Neutrophil (primary cell): ENCODE results near the gene ALDH5A1.

Experiments used
- H3K27ac ChIP-seq: fragments of 200-600 bp; sonication (generic); 2 replicates; pipeline ENCODE4 v1.5.1; 2016; ENCODE audit warnings: mild to moderate bottlenecking, moderate library complexity
- H3K27me3 ChIP-seq: fragments of 200-600 bp; sonication (generic); 2 replicates; pipeline ENCODE4 v1.6.0; 2016; ENCODE audit warnings: mild to moderate bottlenecking
- H3K36me3 ChIP-seq: fragments of 200-600 bp; sonication (generic); 2 replicates; pipeline ENCODE4 v1.5.1; 2017
- H3K4me1 ChIP-seq, 2 experiments: fragments of 200-600 bp in 1 of 2; sonication (generic) in 1 of 2; 1 replicate in 1 of 2; 2 replicates in 1 of 2; pipeline versions ENCODE4 v1.5.1 to v1.6.1; 2013 to 2016; ENCODE audit warnings: low read depth in 1 of 2, low read length in 1 of 2, mild to moderate bottlenecking in 1 of 2, moderate library complexity in 1 of 2; ENCODE audit not compliant: control insufficient read depth in 1 of 2, insufficient read depth in 1 of 2
- H3K4me3 ChIP-seq, 2 experiments: fragments of 200-600 bp in 1 of 2; sonication (generic) in 1 of 2; 1 replicate in 1 of 2; 2 replicates in 1 of 2; pipeline ENCODE4 v1.5.1; 2013 to 2016; ENCODE audit warnings: low read depth in 1 of 2, low read length in 1 of 2, mild to moderate bottlenecking in 1 of 2, moderate library complexity in 1 of 2
- H3K9me3 ChIP-seq: fragments of 200-600 bp; sonication (generic); 2 replicates; pipeline ENCODE4 v1.5.1; 2016
- CTCF ChIP-seq: fragments of 200-600 bp; sonication (generic); IDR thresholded peaks from 2 replicates; pipeline ENCODE4 v1.5.1; 2016; ENCODE audit warnings: antibody characterized with exemption

ALDH5A1 gene

GRCh38 chr6:24451581-24452388 is 43.0 kb upstream of the ALDH5A1 start:
- Histone ChIP-seq H3K9me3 (no peaks in the 10 kb centered on the region), H3K27ac (no peak overlapping the region), H3K36me3 (no peaks in the 10 kb centered on the region), H3K4me1 (peaks cover 26% of the 10 kb centered on the region in 2 experiments), H3K27me3 (no peaks in the 10 kb centered on the region), H3K4me3 (no peak overlapping the region)
- no peak for TF ChIP-seq CTCF

GRCh38 chr6:24453921-24454320 is 40.8 kb upstream of the ALDH5A1 start:
- Histone ChIP-seq H3K36me3 (no peaks in the 10 kb centered on the region), H3K4me3 (no peak overlapping the region), H3K4me1 (peaks cover 12 to 14% of the 10 kb centered on the region in 2 experiments), H3K27me3 (no peaks in the 10 kb centered on the region), H3K9me3 (no peaks in the 10 kb centered on the region), H3K27ac (no peak overlapping the region)
- no peak for TF ChIP-seq CTCF

GRCh38 chr6:24454452-24454851 is 40.3 kb upstream of the ALDH5A1 start:
- Histone ChIP-seq H3K36me3 (no peaks in the 10 kb centered on the region), H3K9me3 (no peaks in the 10 kb centered on the region), H3K4me3 (no peak overlapping the region), H3K27me3 (no peaks in the 10 kb centered on the region), H3K27ac (no peak overlapping the region), H3K4me1 (peaks cover 9 to 11% of the 10 kb centered on the region in 2 experiments)
- no peak for TF ChIP-seq CTCF

- H3K36me3 ChIP-seq: no peaks in the 10 kb centered on the region
- no peaks in the 10 kb centered on the region for H3K27me3 ChIP-seq
- no peaks in the 10 kb centered on the region for H3K9me3 ChIP-seq
- TF ChIP-seq CTCF: no peak
- no peak overlapping the region for H3K4me3 ChIP-seq
- H3K27ac ChIP-seq: no peak overlapping the region
- peaks cover 4 to 8% of the 10 kb centered on the region in 2 experiments for H3K4me1 ChIP-seq
These were observed 39.7 kb upstream of the ALDH5A1 start for GRCh38 chr6:24455061-24455460.

GRCh38 chr6:24458134-24458533 is 36.6 kb upstream of the ALDH5A1 start:
- Histone ChIP-seq H3K4me1 (peaks cover 4 to 8% of the 10 kb centered on the region in 2 experiments), H3K27me3 (no peaks in the 10 kb centered on the region), H3K36me3 (no peaks in the 10 kb centered on the region), H3K9me3 (no peaks in the 10 kb centered on the region), H3K4me3 (no peak overlapping the region), H3K27ac (no peak overlapping the region)
- TF ChIP-seq CTCF: no peak
